Keratinocyte (primary cell): ENCODE measurements around the gene FJX1. TPM values are rescaled to one million over a fixed set of nuclear protein-coding genes. Genes with fewer than 3 reads are reported as not detected.

Experiments used
- DNase-seq: peaks from one replicate; pipeline ENCODE4 v3.0.0-alpha.2; 2011; ENCODE audit warnings: low read depth, missing footprints, low spot score
- FAIRE-seq: peaks from 2 replicates; lab custom pipeline; 2011; peaks lifted over from hg19 to GRCh38; lab: Jason Lieb, UNC
- H2AFZ ChIP-seq: 2 replicates; pipeline ENCODE4 v1.6.0; 2012; ENCODE audit warnings: low read length, control low read depth, inconsistent platforms; ENCODE audit not compliant: control insufficient read depth
- H3K27ac ChIP-seq: 2 replicates; pipeline ENCODE4 v1.5.1; 2011; ENCODE audit warnings: low read length; ENCODE audit not compliant: control insufficient read depth, insufficient read depth
- H3K27me3 ChIP-seq: 3 replicates; pipeline ENCODE4 v1.6.0; 2011; ENCODE audit warnings: low read length; ENCODE audit not compliant: control insufficient read depth, insufficient read depth; ENCODE audit errors: extremely low read depth
- H3K36me3 ChIP-seq, 2 experiments: 2 replicates in 1 of 2; 3 replicates in 1 of 2; pipeline ENCODE4 v1.5.1; 2011; ENCODE audit warnings: low read length in 2 of 2, mild to moderate bottlenecking in 1 of 2; ENCODE audit not compliant: control insufficient read depth in 2 of 2, insufficient read depth in 2 of 2; ENCODE audit errors: extremely low read depth in 1 of 2
- H3K4me1 ChIP-seq: 3 replicates; pipeline ENCODE4 v1.5.1; 2011; ENCODE audit warnings: low read length; ENCODE audit not compliant: control insufficient read depth, insufficient read depth; ENCODE audit errors: extremely low read depth
- H3K4me2 ChIP-seq: 3 replicates; pipeline ENCODE4 v1.6.0; 2011; ENCODE audit warnings: low read depth, low read length; ENCODE audit not compliant: control insufficient read depth, insufficient read depth; ENCODE audit errors: extremely low read depth
- H3K4me3 ChIP-seq, 3 experiments: fragments of 200-600 bp in 1 of 3; sonication (generic) in 1 of 3; 2 replicates in 2 of 3; 3 replicates in 1 of 3; pipeline ENCODE4 v1.5.1; 2011 to 2016; ENCODE audit warnings: low read length in 3 of 3, mild to moderate bottlenecking in 3 of 3, control low read depth in 2 of 3, inconsistent platforms in 1 of 3, low read depth in 1 of 3, mixed read lengths in 1 of 3, mixed run types in 1 of 3, moderate library complexity in 1 of 3; ENCODE audit not compliant: control insufficient read depth in 2 of 3, insufficient read depth in 2 of 3; ENCODE audit errors: extremely low read depth in 1 of 3
- H3K79me2 ChIP-seq: 2 replicates; pipeline ENCODE4 v1.6.0; 2012; ENCODE audit warnings: low read length; ENCODE audit not compliant: control insufficient read depth, insufficient read depth
- H3K9ac ChIP-seq: 3 replicates; pipeline ENCODE4 v1.6.0; 2011; ENCODE audit warnings: low read length; ENCODE audit not compliant: control insufficient read depth, insufficient read depth; ENCODE audit errors: extremely low read depth
- H3K9me1 ChIP-seq: 3 replicates; pipeline ENCODE4 v1.6.0; 2011; ENCODE audit warnings: low read length; ENCODE audit not compliant: control insufficient read depth, insufficient read depth; ENCODE audit errors: extremely low read depth
- H3K9me3 ChIP-seq: 2 replicates; pipeline ENCODE4 v1.5.1; 2012; ENCODE audit warnings: low read depth, low read length; ENCODE audit not compliant: control insufficient read depth
- H4K20me1 ChIP-seq: 3 replicates; pipeline ENCODE4 v1.6.0; 2011; ENCODE audit warnings: low read length; ENCODE audit not compliant: control insufficient read depth, insufficient read depth; ENCODE audit errors: extremely low read depth
- EZH2 ChIP-seq: IDR thresholded peaks from one replicate; pipeline ENCODE4 v1.6.1; 2012; ENCODE audit warnings: inconsistent platforms, mild to moderate bottlenecking, low read length, moderate library complexity
- dilution Hi-C: fragments of 300-500 bp; cut with MboI; formaldehyde crosslinking; loops from one replicate; pipeline ENCODE4 v1.7.0; 2020; ENCODE audit warnings: low sequenced_read_pairs; ENCODE audit not compliant: extremely low pct_ligation_motif_present
- polyA plus RNA-seq, 5 experiments: library from polyadenylated mRNA; depleted of rRNA in 3 of 5; stranded (reverse) in 3 of 5; stranded (forward) in 1 of 5; unstranded in 1 of 5; fragments of >200 nt; gene quantifications; 1 replicate in 1 of 5; 2 replicates in 3 of 5; 3 replicates in 1 of 5; pipeline versions ENCODE4 v1.2.1 to v1.2.3, GENCODE V29; 2011 to 2012; ENCODE audit warnings: missing spikeins in 2 of 5, low read depth in 1 of 5, low replicate concordance in 1 of 5
- TF ChIP-seq, protein P1 (sequence below), 3 experiments: IDR thresholded peaks in 1 of 3; conservative IDR thresholded peaks in 1 of 3; optimal IDR thresholded peaks in 1 of 3; 2 replicates in 2 of 3; 3 replicates in 1 of 3; pipeline versions ENCODE3 to v1.5.1; 2011; ENCODE audit warnings: low read length in 3 of 3, mild to moderate bottlenecking in 3 of 3, moderate library complexity in 2 of 3, control low read depth in 1 of 3, inconsistent platforms in 1 of 3; ENCODE audit not compliant: insufficient read depth in 2 of 3; ENCODE audit errors: extremely low read depth in 1 of 3

Gene FJX1
- polyA plus RNA-seq, 1 donor (not counting 4 experiments of a cell fraction or from before 2014, with no cell fraction given), result 19.7 TPM

- Histone ChIP-seq H4K20me1 (no peaks in the 10 kb centered on the region), H2AFZ (no peak overlapping the region), H3K27me3 (no peaks in the 10 kb centered on the region), H3K9me1 (no peaks in the 10 kb centered on the region), H3K4me3 (peak overlapping the region; percentile 56 to 91 (median 89)), H3K27ac (peak overlapping the region; percentile 95), H3K36me3 (peaks cover 0 to 10% of the 10 kb centered on the region in 2 experiments), H3K9me3 (no peaks in the 10 kb centered on the region), H3K9ac (peak overlapping the region; percentile 91), H3K4me1 (peaks cover 51% of the 10 kb centered on the region), H3K79me2 (peaks cover 32% of the 10 kb centered on the region), H3K4me2 (peak overlapping the region; percentile 100)
- TF ChIP-seq EZH2, result no peak
- TF ChIP-seq, protein P1, sequence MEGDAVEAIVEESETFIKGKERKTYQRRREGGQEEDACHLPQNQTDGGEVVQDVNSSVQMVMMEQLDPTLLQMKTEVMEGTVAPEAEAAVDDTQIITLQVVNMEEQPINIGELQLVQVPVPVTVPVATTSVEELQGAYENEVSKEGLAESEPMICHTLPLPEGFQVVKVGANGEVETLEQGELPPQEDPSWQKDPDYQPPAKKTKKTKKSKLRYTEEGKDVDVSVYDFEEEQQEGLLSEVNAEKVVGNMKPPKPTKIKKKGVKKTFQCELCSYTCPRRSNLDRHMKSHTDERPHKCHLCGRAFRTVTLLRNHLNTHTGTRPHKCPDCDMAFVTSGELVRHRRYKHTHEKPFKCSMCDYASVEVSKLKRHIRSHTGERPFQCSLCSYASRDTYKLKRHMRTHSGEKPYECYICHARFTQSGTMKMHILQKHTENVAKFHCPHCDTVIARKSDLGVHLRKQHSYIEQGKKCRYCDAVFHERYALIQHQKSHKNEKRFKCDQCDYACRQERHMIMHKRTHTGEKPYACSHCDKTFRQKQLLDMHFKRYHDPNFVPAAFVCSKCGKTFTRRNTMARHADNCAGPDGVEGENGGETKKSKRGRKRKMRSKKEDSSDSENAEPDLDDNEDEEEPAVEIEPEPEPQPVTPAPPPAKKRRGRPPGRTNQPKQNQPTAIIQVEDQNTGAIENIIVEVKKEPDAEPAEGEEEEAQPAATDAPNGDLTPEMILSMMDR (optimal IDR thresholded peaks at IDR 0.05 in 1 of 3, IDR thresholded peaks at IDR 0.05 in 1 of 3, conservative IDR thresholded peaks at IDR 0.05 in 1 of 3; ENCODE audit: extremely low read depth in 1 of 3, insufficient read depth in 2 of 3, low read length in 3 of 3), result no peak
- no peak for DNase-seq
- peak; percentile 95 for FAIRE-seq
- dilution Hi-C loops, result loop anchor here (25.0 kb wide), 1 partner anchor 190 kb away; no protein-coding TSS in a partner anchor
Observed at GRCh38 chr11:35622070-35622469, 3.8 kb downstream of the FJX1 start.

GRCh38 chr11:35623621-35624168, 5.4 kb downstream of the FJX1 start:
- no peaks in the 10 kb centered on the region for H4K20me1 ChIP-seq
- H3K4me3 ChIP-seq, result no peak overlapping the region
- H3K9me1 ChIP-seq, result no peaks in the 10 kb centered on the region
- peak overlapping the region; percentile 100 for H3K4me2 ChIP-seq
- TF ChIP-seq, protein P1 (optimal IDR thresholded peaks at IDR 0.05 in 1 of 3, IDR thresholded peaks at IDR 0.05 in 1 of 3, conservative IDR thresholded peaks at IDR 0.05 in 1 of 3; ENCODE audit: extremely low read depth in 1 of 3, insufficient read depth in 2 of 3, low read length in 3 of 3), result no peak
- no peak for TF ChIP-seq EZH2
- H3K27me3 ChIP-seq, result no peaks in the 10 kb centered on the region
- H2AFZ ChIP-seq, result no peak overlapping the region
- H3K27ac ChIP-seq, result peak overlapping the region; percentile 95
- DNase-seq (peak; percentile 83), FAIRE-seq (peak; percentile 34)
- dilution Hi-C loops, result loop anchor here (25.0 kb wide), 1 partner anchor 189 kb away; no protein-coding TSS in a partner anchor
- H3K79me2 ChIP-seq, result peaks cover 31% of the 10 kb centered on the region
- peaks cover 0 to 10% of the 10 kb centered on the region in 2 experiments for H3K36me3 ChIP-seq
- peaks cover 45% of the 10 kb centered on the region for H3K4me1 ChIP-seq
- H3K9ac ChIP-seq, result peak overlapping the region; percentile 5
- no peaks in the 10 kb centered on the region for H3K9me3 ChIP-seq
